ENCODE results near the gene EDEM3. TPM values are rescaled to one million over a fixed set of nuclear protein-coding genes. Genes with fewer than 3 reads are reported as not detected.
"Not testable (repeated sequence)": the region's sequence is repeated elsewhere in the genome, so short reads cannot be mapped to it uniquely, and the experiment has no call there.

EDEM3 gene
- total RNA-seq, 2 experiments from 2014 or later, result 12.5 to 14.5 TPM

- Mint-ChIP-seq H3K4me1 (ENCODE audit: low read depth) (no peaks in the 10 kb centered on the region), H3K27ac (no peak overlapping the region), H3K9me3 (peaks cover 10% of the 10 kb centered on the region), H3K4me3 (no peak overlapping the region), H3K36me3 (ENCODE audit: low read depth) (no peaks in the 10 kb centered on the region), H3K27me3 (no peaks in the 10 kb centered on the region)
- POLR2A ChIA-PET, result no interaction called here
- ATAC-seq (no peak), DNase-seq (no peak)
- intact Hi-C loops (cut with micrococcal nuclease), result no loop called here
- TF ChIP-seq, protein P1, sequence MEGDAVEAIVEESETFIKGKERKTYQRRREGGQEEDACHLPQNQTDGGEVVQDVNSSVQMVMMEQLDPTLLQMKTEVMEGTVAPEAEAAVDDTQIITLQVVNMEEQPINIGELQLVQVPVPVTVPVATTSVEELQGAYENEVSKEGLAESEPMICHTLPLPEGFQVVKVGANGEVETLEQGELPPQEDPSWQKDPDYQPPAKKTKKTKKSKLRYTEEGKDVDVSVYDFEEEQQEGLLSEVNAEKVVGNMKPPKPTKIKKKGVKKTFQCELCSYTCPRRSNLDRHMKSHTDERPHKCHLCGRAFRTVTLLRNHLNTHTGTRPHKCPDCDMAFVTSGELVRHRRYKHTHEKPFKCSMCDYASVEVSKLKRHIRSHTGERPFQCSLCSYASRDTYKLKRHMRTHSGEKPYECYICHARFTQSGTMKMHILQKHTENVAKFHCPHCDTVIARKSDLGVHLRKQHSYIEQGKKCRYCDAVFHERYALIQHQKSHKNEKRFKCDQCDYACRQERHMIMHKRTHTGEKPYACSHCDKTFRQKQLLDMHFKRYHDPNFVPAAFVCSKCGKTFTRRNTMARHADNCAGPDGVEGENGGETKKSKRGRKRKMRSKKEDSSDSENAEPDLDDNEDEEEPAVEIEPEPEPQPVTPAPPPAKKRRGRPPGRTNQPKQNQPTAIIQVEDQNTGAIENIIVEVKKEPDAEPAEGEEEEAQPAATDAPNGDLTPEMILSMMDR (IDR thresholded peaks at IDR 0.05), result no peak
- CTCF ChIA-PET, result interaction anchor here (1.4 kb wide), 1 partner anchor 19 kb away, joined by 6 read pairs; no protein-coding TSS in a partner anchor
These were observed 71.7 kb downstream of the EDEM3 start for GRCh38 chr1:184682956-184683355.

- H3K4me3 Mint-ChIP-seq; ATAC-seq; H3K4me1 Mint-ChIP-seq (ENCODE audit: low read depth); intact Hi-C loops (cut with micrococcal nuclease); CTCF ChIA-PET; POLR2A ChIA-PET; H3K27ac Mint-ChIP-seq; H3K36me3 Mint-ChIP-seq (ENCODE audit: low read depth); DNase-seq; H3K27me3 Mint-ChIP-seq: not testable (repeated sequence)
- peaks cover 10% of the 10 kb centered on the region for H3K9me3 Mint-ChIP-seq
These were observed 73.9 kb downstream of the EDEM3 start for GRCh38 chr1:184680611-184681225.

- H3K36me3 Mint-ChIP-seq (ENCODE audit: low read depth); H3K27ac Mint-ChIP-seq; DNase-seq; intact Hi-C loops (cut with micrococcal nuclease); POLR2A ChIA-PET; H3K4me3 Mint-ChIP-seq; H3K27me3 Mint-ChIP-seq; ATAC-seq; H3K4me1 Mint-ChIP-seq (ENCODE audit: low read depth): not testable (repeated sequence)
- CTCF ChIA-PET, result interaction anchor here (1.8 kb wide), 1 partner anchor 12 kb away, joined by 7 read pairs; no protein-coding TSS in a partner anchor
- peaks cover 10% of the 10 kb centered on the region for H3K9me3 Mint-ChIP-seq
These were observed 75.2 kb downstream of the EDEM3 start for GRCh38 chr1:184679472-184679871.

DNA sequence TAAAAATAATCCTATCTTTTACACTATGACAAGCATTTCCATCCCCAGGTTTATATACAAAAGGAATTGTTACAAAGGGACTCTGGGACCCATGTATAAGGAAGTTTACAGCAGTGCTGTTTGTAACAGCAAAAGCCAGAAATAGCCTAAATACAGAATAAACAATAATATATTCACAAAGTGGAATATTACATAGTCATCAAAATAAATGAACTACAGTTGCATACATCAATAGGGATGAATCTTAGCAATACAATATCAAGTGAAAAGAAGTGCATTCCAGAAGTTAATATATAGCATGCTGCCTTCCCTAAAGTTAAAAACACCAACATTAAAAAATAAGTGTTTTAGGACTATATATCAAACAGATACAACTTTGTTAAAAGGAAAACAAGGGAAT lies 77.3 kb downstream of the EDEM3 start:
- peaks cover 10% of the 10 kb centered on the region for H3K9me3 Mint-ChIP-seq
- POLR2A ChIA-PET, result no interaction called here
- TF ChIP-seq, protein P1 (IDR thresholded peaks at IDR 0.05), result no peak
- no peak overlapping the region for H3K4me3 Mint-ChIP-seq
- no peaks in the 10 kb centered on the region for H3K4me1 Mint-ChIP-seq (ENCODE audit: low read depth)
- ATAC-seq (no peak), DNase-seq (no peak)
- CTCF ChIA-PET, result interaction anchor here (0.7 kb wide), 1 partner anchor 13 kb away, joined by 3 read pairs; no protein-coding TSS in a partner anchor
- H3K36me3 Mint-ChIP-seq (ENCODE audit: low read depth), result no peaks in the 10 kb centered on the region
- intact Hi-C loops (cut with micrococcal nuclease), result no loop called here
- H3K27ac Mint-ChIP-seq, result no peak overlapping the region
- peaks cover 17% of the 10 kb centered on the region for H3K27me3 Mint-ChIP-seq

- ChIA-PET POLR2A (no interaction called here), CTCF (interaction anchor here (0.6 to 1.1 kb wide), 2 partner anchors 9 to 778 kb away, joined by 3 read pairs; no protein-coding TSS in a partner anchor)
- intact Hi-C loops (cut with micrococcal nuclease), result no loop called here
- no peak for DNase-seq
- Mint-ChIP-seq H3K27ac (no peak overlapping the region), H3K4me3 (no peak overlapping the region), H3K9me3 (no peaks in the 10 kb centered on the region), H3K4me1 (ENCODE audit: low read depth) (no peaks in the 10 kb centered on the region), H3K27me3 (peaks cover 21% of the 10 kb centered on the region), H3K36me3 (ENCODE audit: low read depth) (no peaks in the 10 kb centered on the region)
- no peak for ATAC-seq
- TF ChIP-seq, protein P1 (IDR thresholded peaks at IDR 0.05), result no peak
These were observed 81.4 kb downstream of the EDEM3 start for GRCh38 chr1:184673305-184673704.

DNA sequence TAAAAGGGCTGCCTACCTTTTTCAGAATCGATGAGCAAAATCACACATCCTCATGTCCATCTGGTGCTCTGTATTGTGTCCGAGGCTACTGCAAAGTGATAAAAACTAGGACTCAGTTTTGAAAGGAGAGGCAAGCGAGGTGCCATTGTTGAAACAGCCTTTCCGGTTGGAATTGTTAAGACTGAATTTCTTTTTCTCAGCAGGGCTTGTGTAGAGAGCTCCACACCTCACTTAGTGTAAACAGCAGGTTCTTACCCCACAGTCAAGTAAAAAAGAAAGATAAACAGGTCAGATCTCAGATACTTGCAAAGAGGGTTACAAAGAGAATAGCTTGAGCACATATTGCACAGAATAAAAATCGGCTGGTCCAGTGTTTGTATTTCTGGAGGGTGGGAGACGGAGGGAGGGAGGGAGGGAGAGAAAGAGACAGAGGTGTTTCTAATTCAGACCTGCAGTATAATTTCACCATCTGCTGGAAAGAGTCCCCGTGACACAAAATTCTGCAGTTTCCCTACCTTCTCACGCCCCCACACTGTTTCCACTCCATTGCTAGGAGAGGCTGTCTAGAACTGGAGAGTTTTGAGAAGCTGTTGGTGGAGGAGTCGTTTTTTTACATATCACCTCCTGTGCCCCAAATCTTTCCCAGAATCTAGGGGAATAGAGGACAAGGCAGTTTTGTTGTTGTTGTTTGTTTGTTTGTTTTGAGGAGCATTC lies 82.5 kb downstream of the EDEM3 start:
- Mint-ChIP-seq H3K27ac (no peak overlapping the region), H3K9me3 (no peaks in the 10 kb centered on the region), H3K36me3 (ENCODE audit: low read depth) (no peaks in the 10 kb centered on the region), H3K4me3 (no peak overlapping the region), H3K4me1 (ENCODE audit: low read depth) (no peaks in the 10 kb centered on the region), H3K27me3 (peaks cover 21% of the 10 kb centered on the region)
- CTCF ChIA-PET, result interaction anchor here (1.0 kb wide), 1 partner anchor 8 kb away, joined by 6 read pairs; no protein-coding TSS in a partner anchor
- TF ChIP-seq, protein P1 (IDR thresholded peaks at IDR 0.05), result no peak
- POLR2A ChIA-PET, result no interaction called here
- ATAC-seq (no peak), DNase-seq (no peak)
- intact Hi-C loops (cut with micrococcal nuclease), result no loop called here

All from activated CD8-positive, alpha-beta T cell treated with anti-CD3 and anti-CD28 coated beads for 36 hours (primary cell).